ACC112 (cell line): ENCODE measurements around the gene DNAH8.
"Not testable (repeated sequence)": the region's sequence is repeated elsewhere in the genome, so short reads cannot be mapped to it uniquely, and the experiment has no call there.

ENCODE experiments used
- H2AFZ ChIP-seq: fragments of 200-600 bp; sonication (generic); one replicate; pipeline ENCODE4 v1.6.0; 2017; ENCODE audit warnings: antibody characterized with exemption, low read length; ENCODE audit not compliant: unreplicated experiment
- H3K27ac ChIP-seq: fragments of 200-600 bp; sonication (generic); 2 replicates; pipeline ENCODE4 v1.5.1; 2014; ENCODE audit warnings: low read depth, mild to moderate bottlenecking, antibody characterized with exemption, low read length, moderate library complexity
- H3K27me3 ChIP-seq: fragments of 200-600 bp; sonication (generic); 2 replicates; pipeline ENCODE4 v1.6.1; 2014; ENCODE audit warnings: mild to moderate bottlenecking, antibody characterized with exemption, low read length, moderate library complexity, mixed read lengths; ENCODE audit not compliant: insufficient read depth
- H3K36me3 ChIP-seq: fragments of 200-600 bp; sonication (generic); 2 replicates; pipeline ENCODE4 v1.6.1; 2016; ENCODE audit warnings: mild to moderate bottlenecking, antibody characterized with exemption, low read length, moderate library complexity, mixed read lengths; ENCODE audit not compliant: insufficient read depth
- H3K4me1 ChIP-seq: fragments of 200-600 bp; sonication (generic); one replicate; pipeline ENCODE4 v1.6.1; 2016; ENCODE audit warnings: low read length, mixed read lengths; ENCODE audit not compliant: insufficient read depth, unreplicated experiment, control insufficient read depth
- H3K4me3 ChIP-seq: fragments of 200-600 bp; sonication (generic); 2 replicates; pipeline ENCODE4 v1.5.1; 2014; ENCODE audit warnings: mild to moderate bottlenecking, low read depth, low read length
- H3K79me2 ChIP-seq: fragments of 200-600 bp; sonication (generic); one replicate; pipeline ENCODE4 v1.6.0; 2016; ENCODE audit warnings: low read length; ENCODE audit not compliant: control insufficient read depth, unreplicated experiment, insufficient read depth

The DNAH8 gene

DNA sequence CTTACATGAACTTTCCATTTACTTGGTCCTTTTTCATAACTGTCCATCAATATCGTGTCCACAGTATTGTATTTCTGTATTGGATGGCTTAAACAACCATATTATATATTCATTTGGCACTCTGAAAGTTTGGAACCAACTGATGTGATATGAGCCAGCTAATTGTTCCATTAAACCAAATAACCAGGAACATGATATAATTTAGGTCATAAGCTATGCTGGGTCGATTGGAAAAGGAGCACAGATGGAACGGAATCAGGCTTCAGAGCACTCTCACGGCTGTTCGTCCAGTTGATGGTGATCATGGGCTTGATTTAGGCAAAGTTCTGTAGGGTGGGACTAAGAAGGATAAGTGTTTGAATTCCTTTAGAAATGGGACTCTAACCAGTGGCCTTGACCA is 142.7 kb downstream of the DNAH8 start:
- Histone ChIP-seq H3K4me1 (no peaks in the 10 kb centered on the region), H3K27ac (no peak overlapping the region), H3K36me3 (no peaks in the 10 kb centered on the region), H3K79me2 (no peaks in the 10 kb centered on the region), H2AFZ (no peak overlapping the region), H3K27me3 (peaks cover 30% of the 10 kb centered on the region), H3K4me3 (no peak overlapping the region)

GRCh38 chr6:38860041-38860440 is 144.9 kb downstream of the DNAH8 start:
- Histone ChIP-seq H2AFZ (no peak overlapping the region), H3K4me3 (no peak overlapping the region), H3K79me2 (no peaks in the 10 kb centered on the region), H3K4me1 (no peaks in the 10 kb centered on the region), H3K36me3 (no peaks in the 10 kb centered on the region), H3K27ac (no peak overlapping the region), H3K27me3 (peaks cover 33% of the 10 kb centered on the region)

DNA sequence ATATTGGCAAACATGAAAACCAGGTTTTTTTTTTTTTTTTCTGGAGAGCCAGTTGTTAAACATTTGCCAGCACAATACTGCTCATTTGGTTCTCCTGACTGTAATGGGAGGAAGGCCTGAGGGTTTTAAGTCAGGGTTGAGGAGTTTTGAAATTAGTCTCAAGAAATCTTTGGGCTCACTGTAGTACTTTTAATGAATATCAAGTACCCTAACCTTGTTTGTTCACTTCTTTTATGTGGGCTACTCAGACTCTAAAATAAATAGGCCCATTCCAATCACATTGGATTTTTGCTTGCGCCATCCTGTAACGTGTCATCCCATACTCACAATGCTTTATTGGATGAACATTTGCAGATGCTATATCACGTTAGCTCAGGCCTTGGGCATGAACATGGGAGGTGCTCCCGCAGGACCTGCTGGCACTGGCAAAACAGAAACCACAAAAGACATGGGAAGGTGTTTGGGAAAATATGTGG is 146.9 kb downstream of the DNAH8 start:
- Histone ChIP-seq H2AFZ (no peak overlapping the region), H3K79me2 (no peaks in the 10 kb centered on the region), H3K36me3 (no peaks in the 10 kb centered on the region), H3K27ac (no peak overlapping the region), H3K27me3 (peaks cover 29% of the 10 kb centered on the region), H3K4me1 (no peaks in the 10 kb centered on the region), H3K4me3 (no peak overlapping the region)

GRCh38 chr6:38865521-38866174 is 150.5 kb downstream of the DNAH8 start:
- Histone ChIP-seq H3K4me3 (no peak overlapping the region), H2AFZ (no peak overlapping the region), H3K27me3 (peaks cover 32% of the 10 kb centered on the region; the same call in 1 of the 2 replicates), H3K36me3 (no peaks in the 10 kb centered on the region), H3K79me2 (no peaks in the 10 kb centered on the region), H3K27ac (no peak overlapping the region), H3K4me1 (no peaks in the 10 kb centered on the region)

DNA sequence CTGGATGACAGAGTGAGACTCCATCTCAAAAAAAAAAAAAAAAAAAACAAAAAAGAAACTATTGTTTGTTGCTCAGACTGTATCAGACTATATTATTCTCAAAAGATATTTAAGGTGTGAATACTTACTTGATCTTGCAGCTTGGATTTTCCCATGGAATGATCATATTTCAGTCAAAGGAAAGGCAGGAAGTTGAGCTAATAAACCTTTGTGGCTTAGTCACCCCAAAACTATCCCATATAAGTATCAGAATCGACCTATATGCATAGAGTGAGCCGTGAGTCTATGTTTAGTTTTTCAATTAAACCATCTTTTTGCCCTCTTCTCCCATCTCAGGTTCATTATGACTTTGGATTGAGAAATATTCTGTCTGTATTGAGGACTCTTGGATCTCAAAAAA is 152.6 kb downstream of the DNAH8 start:
- Histone ChIP-seq H3K4me3 (no peak overlapping the region), H3K79me2 (no peaks in the 10 kb centered on the region), H3K4me1 (no peaks in the 10 kb centered on the region), H2AFZ (no peak overlapping the region), H3K27me3 (peaks cover 35% of the 10 kb centered on the region; the same call in 1 of the 2 replicates), H3K36me3 (no peaks in the 10 kb centered on the region), H3K27ac (no peak overlapping the region)

- H3K27me3 ChIP-seq, result peaks cover 30% of the 10 kb centered on the region; the same call in 1 of the 2 replicates
- no peaks in the 10 kb centered on the region for H3K36me3 ChIP-seq
- H2AFZ ChIP-seq, result no peak overlapping the region
- no peak overlapping the region for H3K27ac ChIP-seq
- H3K79me2 ChIP-seq, result no peaks in the 10 kb centered on the region
- no peaks in the 10 kb centered on the region for H3K4me1 ChIP-seq
- H3K4me3 ChIP-seq, result no peak overlapping the region
Measured at GRCh38 chr6:38871741-38872568, 156.8 kb downstream of the DNAH8 start.

DNA sequence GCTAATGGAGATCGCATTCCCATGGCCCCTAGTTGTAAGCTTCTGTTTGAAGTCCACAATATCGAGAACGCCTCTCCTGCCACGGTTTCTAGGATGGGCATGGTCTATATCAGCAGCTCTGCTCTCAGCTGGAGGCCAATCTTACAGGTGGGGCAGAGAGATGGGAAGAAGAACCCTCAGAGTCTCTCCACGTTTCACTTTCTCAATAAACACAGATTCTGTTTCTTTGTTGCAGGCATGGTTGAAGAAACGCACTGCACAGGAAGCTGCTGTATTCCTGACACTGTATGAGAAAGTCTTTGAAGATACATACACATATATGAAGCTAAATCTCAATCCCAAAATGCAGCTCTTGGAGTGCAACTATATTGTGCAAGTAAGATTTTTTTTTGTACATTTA is 157.9 kb downstream of the DNAH8 start:
- no peaks in the 10 kb centered on the region for H3K79me2 ChIP-seq
- no peaks in the 10 kb centered on the region for H3K36me3 ChIP-seq
- H2AFZ ChIP-seq, result no peak overlapping the region
- no peak overlapping the region for H3K27ac ChIP-seq
- H3K4me1 ChIP-seq, result no peaks in the 10 kb centered on the region
- no peak overlapping the region for H3K4me3 ChIP-seq
- peaks cover 36% of the 10 kb centered on the region; the same call in 1 of the 2 replicates for H3K27me3 ChIP-seq

DNA sequence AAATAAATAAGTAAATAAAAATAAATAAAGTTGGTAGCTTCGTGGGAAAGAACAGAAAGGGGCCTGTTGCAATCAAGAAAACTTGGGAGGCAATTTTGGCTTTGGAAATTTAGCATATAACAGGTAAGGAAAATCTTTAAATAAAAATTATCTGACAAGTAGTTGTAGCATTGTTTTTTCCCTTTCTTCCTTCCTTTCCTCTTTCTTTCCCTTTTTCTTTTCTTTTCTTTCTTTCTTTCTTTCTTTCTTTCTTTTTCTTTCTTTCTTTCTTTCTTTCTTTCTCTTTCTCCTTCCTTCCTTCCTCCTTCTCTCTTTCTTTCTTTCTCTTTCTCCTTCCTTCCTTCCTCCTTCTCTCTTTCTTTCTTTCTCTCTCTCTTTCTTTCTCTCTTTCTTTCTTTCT is 158.7 kb downstream of the DNAH8 start:
- H3K27me3 ChIP-seq, result peaks cover 38% of the 10 kb centered on the region; the same call in 1 of the 2 replicates
- H3K4me3 ChIP-seq, H3K4me1 ChIP-seq, H3K27ac ChIP-seq, H3K79me2 ChIP-seq, H3K36me3 ChIP-seq, H2AFZ ChIP-seq: not testable (repeated sequence)

DNA sequence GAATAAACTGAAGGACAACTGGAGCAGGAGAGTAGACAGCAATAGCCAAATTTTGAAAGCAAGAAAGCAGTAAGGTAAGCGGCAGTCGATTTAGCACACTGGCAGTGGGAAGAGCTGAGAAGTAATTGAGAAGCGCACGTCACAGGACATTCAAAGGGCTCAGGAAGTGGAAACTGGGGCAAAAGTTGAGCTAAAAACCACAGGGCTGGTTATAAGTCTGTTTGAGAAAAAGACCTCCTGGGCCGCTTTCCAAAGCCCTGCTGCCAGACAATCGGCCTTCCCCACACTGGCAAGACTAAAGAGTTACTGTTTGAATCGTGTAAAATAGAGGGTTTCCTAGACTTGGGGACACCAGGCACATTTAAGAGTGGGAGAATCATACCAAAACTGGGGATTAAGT is 161.4 kb downstream of the DNAH8 start:
- peaks cover 19% of the 10 kb centered on the region for H3K27me3 ChIP-seq
- H3K4me3 ChIP-seq, result no peak overlapping the region
- no peak overlapping the region for H3K27ac ChIP-seq
- H3K36me3 ChIP-seq, result no peaks in the 10 kb centered on the region
- H3K4me1 ChIP-seq, result no peaks in the 10 kb centered on the region
- H3K79me2 ChIP-seq, result no peaks in the 10 kb centered on the region
- H2AFZ ChIP-seq, result no peak overlapping the region

DNA sequence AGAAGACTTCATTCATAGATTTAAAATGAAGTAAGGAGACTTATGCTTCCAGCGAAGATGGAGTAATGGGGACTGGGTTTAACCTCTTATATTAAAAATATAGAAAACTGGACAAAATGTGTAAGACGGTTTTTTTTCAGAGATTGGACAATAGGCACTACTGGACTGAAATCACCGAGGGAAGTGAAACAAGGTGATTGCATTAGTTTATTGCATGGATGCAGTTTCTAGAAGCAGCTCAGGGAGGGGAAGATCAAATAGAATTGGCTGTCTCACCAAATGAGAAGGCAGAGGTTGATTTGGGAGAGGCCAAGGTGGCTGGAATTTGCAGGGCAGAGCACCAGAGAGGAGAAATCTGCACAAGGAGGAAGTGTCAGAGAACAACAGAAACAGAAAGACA is 162.6 kb downstream of the DNAH8 start:
- Histone ChIP-seq H3K27me3 (peaks cover 19% of the 10 kb centered on the region), H2AFZ (no peak overlapping the region), H3K36me3 (no peaks in the 10 kb centered on the region), H3K79me2 (no peaks in the 10 kb centered on the region), H3K4me3 (no peak overlapping the region), H3K27ac (no peak overlapping the region), H3K4me1 (no peaks in the 10 kb centered on the region)

GRCh38 chr6:38882157-38882556 is 167.0 kb downstream of the DNAH8 start:
- H3K4me3 ChIP-seq, result no peak overlapping the region
- peaks cover 40% of the 10 kb centered on the region for H3K27me3 ChIP-seq
- H3K27ac ChIP-seq, result no peak overlapping the region
- no peaks in the 10 kb centered on the region for H3K79me2 ChIP-seq
- no peaks in the 10 kb centered on the region for H3K4me1 ChIP-seq
- no peak overlapping the region for H2AFZ ChIP-seq
- no peaks in the 10 kb centered on the region for H3K36me3 ChIP-seq
